ENCODE results near the gene SETBP1.

The SETBP1 gene

DNA sequence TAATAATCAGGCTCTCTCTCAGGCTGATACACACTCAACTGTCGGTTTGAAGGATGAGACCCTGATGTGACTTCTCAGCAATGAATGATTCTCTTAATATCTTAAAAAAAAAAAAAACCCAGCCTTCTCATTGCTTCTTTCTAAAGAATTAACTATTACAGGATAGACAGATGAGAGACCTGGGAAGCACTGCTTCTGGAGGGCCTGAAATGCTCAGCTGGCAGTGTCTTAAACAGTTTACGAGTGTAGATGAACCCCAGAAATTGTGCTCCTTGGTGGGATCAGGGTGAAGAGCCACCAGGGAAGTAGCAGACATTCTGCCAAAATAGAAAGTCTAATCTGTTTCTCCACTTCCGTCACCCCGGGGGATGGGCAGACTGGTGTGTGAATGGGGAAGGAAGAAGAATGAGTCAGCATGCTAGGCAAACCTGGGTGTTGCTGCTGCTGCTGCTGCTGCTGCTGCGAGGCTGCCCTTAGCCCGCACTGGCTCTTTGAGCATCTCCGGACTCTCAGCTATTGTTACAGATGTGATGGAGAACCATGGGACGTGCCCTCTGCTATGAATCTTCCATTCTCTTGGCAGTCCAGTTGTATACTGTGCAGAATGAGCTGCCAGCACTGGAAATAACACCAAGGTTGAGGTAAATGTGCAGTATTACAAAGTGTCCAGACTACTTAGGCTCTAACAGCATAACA, 158.4 kb downstream of the SETBP1 start:
- DNase-seq (ENCODE audit: low read depth in 1 of 2, low spot score in 1 of 2) = peak; percentile 21 to 64

DNA sequence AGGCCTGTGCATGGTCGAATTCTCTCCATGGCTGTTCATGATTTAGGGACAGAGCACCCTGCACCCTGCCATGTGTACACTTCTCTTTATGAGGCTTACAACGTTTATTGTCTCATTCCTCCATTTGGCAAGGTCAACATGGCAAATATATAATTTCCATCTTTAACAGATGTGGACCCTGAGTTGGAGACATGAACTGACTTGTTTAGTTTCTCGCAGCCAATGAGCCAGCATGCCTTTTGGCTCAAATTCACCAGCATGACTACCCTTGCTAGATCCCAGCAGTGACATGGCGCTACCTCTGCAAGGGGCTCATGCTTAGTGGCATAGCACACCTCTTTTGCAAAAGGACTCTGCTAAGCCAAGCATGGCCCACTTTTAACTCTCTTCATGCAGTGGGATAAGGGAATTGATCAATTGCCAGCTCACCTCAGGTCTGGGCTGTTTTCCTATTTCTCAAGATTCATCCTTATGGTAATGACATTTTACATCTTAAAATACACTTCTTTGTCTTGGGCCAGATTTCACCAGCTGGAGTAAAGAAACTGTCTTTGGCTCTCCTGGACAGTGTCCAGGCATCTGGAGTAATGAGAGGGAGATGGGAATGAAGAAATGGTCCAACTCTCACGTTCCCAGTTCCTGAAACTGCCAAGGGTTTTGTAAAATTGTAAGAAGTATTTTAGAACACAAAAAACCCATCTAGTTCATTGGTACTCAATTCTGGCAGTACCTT, 159.5 kb downstream of the SETBP1 start:
- no peak for DNase-seq (ENCODE audit: low read depth in 1 of 2, low spot score in 1 of 2)

DNA sequence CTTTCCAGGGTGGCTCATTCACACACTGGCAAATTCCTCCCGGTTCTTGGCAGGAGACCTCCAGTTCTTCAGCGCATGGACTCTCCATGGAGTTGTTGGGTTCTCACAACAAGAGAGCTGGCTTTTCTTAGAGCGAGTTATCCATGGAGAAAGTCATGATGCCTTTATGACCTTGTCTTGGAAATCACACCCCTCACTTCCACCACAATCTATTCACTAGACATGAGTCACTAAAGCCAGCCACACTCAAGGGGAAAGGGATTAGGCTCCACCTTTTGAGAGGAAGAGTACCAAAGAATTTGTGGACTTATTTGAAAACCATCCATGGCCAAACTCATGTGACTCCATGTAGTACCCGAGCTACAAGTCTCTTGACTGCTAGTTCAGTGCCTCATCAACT, 160.5 kb downstream of the SETBP1 start:
- DNase-seq (ENCODE audit: low read depth in 1 of 2, low spot score in 1 of 2) = no peak

DNA sequence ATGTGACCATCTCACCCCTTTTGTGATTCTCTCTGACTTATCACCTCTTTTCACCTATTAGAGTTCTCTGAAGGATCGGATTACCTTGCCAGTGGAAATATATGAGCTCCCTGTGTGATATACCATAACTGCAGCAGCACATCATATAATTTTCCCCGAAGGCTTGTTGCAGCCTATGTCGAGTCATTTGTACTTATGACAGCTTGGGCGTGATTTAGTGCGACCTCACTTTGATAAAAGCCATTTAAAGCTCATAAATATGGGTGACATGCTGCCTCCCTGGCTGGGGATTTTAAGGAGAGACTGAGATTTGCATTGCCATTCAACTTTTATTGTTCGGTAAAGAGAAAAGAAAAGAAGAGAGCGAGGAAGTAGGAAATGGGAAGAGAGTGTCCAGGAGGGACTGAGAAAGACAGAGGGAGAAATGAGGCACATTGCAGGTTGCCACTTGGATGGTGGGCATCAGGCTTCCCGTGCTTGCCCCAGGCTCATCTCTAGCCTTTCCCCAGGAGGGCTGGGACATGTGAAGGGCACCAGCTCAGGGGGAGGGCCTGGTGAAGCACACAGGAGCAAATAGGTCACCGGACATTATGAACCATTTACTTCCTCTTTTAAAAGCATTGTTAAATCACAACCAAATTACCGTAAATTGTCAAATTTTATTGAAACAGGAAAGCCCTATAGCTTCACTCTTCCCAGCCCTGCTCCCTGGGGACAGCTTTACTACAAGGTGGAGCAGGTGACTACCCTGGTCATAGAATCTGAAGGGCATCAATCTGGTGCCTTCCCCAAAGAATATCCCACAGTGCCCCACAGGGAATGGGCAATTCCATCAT, 161.3 kb downstream of the SETBP1 start:
- DNase-seq (ENCODE audit: low read depth in 1 of 2, low spot score in 1 of 2) = no peak

DNA sequence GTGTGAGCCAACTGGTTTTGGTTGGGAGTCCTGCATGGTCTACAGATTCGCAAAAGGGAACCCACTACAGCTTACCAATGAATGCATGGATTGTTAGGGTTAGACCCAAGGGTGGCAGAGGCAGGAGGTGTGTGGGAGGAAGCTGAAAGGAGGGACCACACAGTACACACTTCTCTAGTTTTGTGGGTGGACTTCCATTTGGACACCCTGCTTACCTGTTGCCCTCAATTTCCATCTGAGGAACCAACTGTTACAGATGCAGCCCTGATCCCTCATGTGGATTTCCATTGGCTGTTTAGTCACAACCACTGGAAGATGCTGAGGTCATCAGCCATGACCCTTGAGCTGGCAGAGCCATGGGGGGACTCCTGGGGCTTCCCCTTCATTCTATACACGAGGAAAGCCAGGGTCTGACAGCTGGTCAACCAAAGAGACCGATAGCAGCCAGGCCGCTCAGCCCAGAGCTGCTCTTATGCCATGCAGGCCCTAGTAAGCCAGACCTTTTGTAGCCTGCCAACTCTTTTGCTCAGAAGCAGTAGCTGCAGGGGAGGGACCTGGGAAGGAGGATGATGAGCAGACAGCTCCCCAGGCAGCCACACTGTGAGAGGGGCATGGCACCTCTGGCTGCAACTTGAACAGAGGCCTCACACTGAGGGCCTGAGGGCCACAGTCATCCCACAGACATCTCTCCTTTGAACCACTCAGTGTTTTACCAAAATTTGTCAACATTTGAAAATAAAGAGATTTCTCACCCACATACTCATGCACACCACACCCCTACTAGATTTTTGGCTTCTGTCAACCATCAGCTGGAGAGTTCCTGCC, 162.1 kb downstream of the SETBP1 start:
- no peak for DNase-seq (ENCODE audit: low read depth in 1 of 2, low spot score in 1 of 2)

DNA sequence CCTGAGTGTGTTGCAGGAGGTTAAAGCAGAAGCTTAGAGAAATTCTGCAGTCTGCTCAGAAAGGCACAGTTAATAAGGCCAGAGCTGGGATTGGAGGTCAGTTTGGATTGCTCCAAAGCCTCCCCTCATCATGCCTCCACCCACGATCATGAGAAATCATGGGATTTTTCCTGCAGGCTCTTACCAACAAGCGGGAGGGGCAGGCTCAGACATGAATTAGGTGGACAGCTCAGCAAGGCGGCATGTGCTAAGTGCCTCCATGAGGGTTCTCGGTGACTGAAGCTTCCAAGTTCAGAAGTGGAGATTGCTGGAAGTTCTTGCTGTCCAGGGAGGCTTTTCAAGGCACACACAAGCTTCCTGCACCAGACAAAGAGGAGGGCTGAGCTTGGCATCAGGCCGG, 163.8 kb downstream of the SETBP1 start:
- no peak for DNase-seq (ENCODE audit: low read depth in 1 of 2, low spot score in 1 of 2)

DNA sequence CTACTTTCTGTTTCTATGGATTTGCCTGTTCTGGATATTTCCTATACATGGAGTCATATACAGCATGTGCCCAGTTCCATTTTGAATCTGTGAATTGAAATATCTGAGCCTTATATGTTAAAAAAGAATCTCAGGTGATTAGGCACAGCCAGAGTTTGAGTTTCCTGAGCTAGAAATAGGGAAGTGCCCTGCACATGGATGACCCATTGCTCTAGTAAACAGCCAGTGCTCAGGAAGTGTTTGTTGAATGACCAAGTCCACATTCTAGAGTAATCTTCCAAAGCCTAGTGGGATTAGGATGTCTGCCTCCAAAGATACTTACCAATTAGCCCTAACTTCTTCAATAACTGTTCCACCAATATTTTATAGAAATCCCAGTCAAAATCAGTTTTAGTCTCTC, 165.8 kb downstream of the SETBP1 start:
- no peak for DNase-seq (ENCODE audit: low read depth in 1 of 2, low spot score in 1 of 2)

DNA sequence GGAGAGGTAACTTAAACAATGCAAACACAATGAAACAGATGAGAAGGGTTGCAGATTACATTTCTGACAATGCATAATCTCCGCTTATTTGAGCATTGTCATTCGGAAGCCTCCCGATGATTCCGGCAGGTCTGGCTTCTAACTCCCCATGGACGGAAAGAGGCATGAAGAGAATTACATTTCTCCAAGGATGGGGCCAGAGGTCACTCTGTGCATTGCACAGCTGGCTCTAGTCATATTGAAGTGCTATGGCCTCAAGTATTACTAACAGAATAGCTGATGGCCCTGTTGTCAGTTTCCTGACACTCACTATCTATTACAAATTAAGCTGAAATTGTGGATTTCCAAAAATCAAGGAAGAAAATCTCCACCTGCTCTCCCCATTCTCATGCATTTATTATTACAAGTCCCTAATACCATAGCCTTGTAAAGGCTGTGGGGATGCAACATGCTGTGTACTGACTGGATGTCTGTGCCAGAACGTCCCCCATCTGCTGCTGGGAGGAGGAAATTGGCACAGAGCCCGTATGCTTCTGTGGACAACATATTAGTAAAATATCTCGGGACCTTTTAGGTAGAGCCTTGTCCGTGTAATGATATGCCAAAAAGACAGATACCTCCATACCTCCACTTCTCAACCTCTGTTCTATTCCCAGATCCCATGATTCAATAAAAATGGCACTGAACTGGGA, 168.1 kb downstream of the SETBP1 start:
- no peak for DNase-seq (ENCODE audit: low read depth in 1 of 2, low spot score in 1 of 2)

DNA sequence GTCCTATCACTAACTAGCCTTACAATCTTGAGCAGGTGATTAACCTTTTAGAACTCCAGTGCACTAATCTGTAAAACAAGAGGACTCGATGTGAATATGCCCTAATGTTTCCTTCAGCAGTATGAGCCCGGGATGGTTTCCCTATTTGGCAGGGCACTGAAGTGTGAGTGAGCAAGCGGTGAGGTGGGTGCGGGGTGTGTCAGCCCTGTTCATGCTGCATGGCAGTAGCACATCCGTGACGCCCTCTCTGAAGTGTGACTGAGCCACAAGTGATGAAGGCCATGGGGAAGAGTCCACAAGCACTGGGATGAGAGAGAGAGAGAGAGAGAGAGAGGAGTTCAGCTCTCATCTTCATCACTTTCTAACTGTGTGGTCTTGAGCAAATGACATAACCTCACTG, 168.7 kb downstream of the SETBP1 start:
- no peak for DNase-seq (ENCODE audit: low read depth in 1 of 2, low spot score in 1 of 2)

DNA sequence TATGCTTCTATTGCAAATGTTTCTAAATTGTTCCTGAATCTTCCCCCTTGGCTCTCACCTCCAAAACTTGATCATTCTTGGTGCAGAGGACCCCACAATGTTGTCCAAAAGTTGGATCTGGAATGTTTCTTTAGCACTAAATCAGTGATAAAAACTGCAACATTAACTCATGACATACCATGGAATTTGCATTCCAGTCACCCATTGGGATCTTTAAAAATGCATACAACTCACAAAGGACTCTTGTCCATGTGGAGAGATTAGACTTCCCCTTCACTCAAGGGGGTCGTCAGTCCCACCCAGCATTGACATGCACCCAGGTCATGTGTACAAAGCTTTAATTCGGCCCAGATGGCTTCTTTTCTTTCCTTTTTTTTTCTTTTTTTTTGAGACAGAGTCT, 169.3 kb downstream of the SETBP1 start:
- DNase-seq (ENCODE audit: low read depth in 1 of 2, low spot score in 1 of 2) = no peak

DNA sequence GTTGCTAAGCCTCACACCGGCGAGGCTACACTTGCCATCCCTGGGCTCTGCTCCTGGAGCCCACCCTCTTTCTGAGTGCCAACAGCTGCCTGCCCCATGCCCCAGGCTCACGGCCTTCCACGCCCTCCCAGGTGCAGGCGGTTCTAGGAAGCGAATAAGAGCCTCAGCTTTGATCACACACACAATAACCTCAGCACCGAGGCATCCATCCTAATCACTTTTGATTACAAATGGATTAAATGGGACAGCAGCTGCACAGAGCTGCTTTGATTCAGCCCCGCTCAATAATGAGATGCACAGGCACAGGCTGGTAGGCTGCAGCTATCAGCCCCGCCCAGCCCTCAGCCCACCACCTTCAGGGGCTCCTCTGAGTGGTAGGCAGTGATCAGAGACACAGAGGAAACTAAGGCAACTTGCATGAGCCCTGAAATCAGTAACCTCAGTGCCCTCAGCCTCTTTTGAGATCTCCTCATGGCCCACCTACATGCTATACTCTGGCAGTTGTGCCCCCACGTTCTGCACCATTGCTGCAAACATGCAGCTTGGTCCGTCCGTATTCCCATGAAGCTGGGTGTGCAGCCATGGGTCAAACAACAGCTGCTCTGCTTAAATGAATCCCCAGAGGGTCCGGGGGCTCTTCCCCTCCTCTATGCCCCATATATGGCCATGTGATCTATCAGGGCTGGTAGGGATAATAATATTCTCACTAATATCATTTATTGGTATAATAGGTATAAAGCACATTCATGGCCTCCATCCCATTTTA, 171.4 kb downstream of the SETBP1 start:
- no peak for DNase-seq (ENCODE audit: low read depth in 1 of 2, low spot score in 1 of 2)

DNA sequence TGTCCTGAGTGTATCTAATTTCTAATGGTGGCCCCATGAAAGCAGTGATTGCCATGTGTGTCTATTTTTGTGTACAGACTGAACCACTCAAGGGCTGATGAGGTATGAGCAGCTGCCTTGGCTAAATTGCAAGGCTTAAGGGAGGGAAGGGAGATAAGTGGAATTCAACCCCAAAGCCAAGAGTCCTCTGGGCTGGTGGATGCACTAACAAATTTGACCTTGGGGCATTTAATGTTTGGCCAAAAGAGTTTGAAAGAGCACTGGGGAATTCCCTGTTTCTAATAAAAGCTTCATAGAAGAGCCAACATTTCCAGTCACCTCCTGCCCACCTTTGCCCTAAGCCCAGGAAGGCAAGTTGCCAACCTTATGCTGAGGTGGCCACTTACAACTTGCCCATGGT, 172.1 kb downstream of the SETBP1 start:
- DNase-seq (ENCODE audit: low read depth in 1 of 2, low spot score in 1 of 2) = no peak

DNA sequence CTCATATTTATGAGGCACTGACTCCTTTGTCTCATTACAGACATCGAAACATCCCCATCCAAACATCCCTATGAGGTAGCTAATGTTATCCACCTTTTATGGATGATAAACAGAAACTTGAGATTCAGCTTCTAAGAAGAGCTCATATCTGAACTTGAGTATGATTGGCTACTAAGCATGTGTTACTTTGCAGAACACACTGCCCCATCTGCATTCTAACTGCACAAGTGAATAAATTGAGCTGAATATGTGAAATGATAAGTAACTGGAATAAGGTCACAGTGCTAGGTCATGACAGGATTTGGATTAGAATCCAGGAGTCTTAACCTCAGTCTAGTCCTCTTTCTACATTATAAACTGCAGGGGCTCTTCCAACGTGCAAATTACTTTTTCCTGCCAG, 172.7 kb downstream of the SETBP1 start:
- no peak for DNase-seq (ENCODE audit: low read depth in 1 of 2, low spot score in 1 of 2)

DNA sequence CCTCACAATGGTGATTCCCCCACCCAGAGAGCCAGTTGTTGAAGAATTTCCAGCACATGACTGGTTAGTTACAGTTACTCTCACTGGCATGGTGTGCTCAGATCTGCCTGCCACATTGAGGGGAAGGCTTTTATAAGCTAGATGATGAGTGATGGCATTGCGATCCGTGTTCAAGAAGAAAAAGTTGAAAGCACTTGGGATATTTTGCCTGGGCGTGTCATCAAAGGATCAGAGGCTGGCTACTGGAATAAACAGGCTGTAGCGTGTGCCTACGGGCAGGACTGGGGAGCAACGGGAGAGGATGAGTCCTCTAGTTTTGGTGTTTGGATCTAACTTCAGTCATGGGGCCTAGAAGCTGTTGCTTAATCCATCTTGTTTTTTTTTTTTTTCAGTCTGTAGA, 175.0 kb downstream of the SETBP1 start:
- DNase-seq (ENCODE audit: low read depth in 1 of 2, low spot score in 1 of 2) = no peak

DNA sequence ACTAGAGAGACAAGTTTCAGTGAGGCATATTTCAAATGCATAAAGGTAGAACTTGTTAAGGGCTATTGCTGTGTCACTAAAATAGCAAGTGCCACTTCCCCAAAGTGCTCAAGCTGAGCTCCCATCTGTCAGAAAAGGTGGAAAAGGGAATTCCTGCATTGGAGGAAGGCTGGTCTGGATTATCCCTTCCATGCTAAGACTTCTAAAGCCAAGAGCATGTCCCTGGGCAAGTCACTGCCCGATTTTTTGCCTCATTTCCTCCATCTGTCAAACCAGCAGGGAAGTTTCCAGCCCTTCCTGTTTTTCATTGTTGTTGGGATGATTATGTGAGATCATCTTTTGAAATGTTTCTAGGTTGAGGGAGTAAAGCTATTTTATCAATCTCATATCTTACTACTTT, 175.5 kb downstream of the SETBP1 start:
- no peak for DNase-seq (ENCODE audit: low read depth in 1 of 2, low spot score in 1 of 2)

DNA sequence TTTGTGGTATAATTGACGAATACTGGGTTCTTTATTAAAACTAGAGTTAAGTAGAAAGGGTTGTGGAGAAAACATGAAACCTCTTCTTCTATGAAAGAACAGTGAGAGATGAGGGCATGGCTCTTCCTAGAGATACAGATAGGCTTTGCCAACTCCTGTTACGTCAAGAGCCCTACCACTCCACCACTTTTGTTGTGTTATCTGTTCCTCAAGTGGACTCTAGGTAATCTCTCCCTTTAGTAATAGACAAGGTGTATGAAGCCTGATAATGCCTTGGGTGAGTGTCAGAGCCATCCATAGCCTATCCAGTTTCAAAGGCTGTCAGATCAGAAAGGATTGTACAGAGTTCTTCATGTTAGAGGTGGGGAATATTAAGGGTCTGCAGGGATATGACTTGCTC, 176.4 kb downstream of the SETBP1 start:
- no peak for DNase-seq (ENCODE audit: low read depth in 1 of 2, low spot score in 1 of 2)

DNA sequence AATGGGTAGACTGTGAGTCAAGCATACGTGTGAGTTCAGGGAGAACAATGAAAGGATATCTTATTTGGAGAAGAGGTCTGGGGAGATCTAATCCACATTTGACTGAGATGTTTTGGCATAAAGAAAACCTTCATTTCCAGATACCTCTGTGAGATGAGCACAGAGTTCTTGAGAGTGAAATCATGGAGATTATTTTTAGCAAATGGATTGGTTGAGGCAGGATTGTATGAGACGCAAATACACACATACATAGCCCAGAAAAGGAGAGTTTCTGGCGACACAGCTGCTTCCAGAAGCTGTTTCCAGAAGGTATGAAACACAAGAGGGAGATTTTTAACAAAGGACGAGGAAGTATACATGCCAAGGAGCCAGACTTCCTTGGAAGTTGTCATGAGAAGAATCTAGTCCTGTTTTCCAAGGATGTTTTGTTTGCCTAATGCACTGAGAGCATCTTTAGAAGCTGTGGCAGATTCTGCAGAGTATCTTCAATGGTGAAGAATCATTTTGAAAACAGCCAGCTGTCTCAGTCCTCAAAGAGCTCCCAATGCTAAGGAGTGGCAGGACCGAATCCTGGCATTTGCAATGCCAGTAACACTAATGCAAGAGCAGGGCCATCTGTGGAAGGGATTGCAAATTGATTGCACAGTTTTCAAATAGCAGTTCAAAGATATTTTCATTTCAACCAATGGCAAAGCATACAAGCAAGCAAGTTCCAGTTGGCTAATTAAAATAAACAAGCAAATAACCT, 177.2 kb downstream of the SETBP1 start:
- DNase-seq (ENCODE audit: low read depth in 1 of 2, low spot score in 1 of 2) = no peak

DNA sequence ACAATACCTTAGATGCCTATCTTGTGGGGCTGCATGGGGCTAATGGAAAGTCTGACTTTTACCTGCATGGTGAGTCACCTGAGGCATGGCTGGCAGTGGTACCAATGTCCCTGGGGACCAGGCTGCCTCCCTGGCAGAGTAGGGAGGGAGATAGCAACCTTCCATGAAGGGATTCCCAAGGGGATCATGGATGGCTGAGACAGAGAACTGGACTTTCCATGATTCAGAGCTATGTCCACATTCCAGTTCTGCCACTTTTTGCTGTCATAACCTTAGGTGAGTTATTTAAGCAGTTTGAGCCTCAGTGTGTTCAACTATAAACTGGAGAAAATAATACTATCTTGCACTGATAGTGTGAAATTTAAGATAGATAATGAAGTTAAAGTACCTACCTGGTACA, 178.6 kb downstream of the SETBP1 start:
- DNase-seq (ENCODE audit: low read depth in 1 of 2, low spot score in 1 of 2) = no peak

DNA sequence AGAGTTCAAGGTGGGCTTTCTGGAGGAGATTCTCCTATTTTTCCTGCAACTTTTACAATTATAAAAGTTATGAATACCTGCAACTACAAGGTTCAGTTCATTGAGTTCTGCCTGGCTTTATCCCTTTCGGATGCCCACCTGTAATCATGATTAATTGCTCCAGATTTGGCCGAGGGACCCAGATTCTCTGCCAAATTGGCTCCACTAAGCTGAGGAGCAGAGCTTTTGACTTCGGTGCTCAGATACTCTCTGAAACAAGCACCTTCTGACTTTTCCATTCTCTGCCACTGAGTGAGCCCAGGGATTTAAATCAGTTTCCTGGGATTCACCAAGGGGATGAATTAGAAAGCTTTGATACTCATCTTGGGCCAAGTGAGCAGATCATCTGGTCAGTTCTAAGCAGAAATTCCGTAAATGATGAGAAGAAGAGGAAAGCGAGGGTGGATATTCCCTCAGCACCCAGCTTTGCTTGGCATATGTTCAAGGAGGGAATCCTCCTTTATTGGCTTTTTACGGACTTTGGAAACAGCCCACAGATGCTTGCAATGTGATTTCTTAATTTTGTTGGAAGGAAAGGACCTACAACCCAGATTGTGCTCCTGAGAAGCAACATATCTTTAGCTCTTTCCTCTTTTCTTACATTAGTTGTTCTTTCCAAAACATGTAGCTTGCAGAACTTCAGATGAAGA, 179.2 kb downstream of the SETBP1 start:
- no peak for DNase-seq (ENCODE audit: low read depth in 1 of 2, low spot score in 1 of 2)

All from activated CD4-positive, alpha-beta T cell treated with anti-CD3 and anti-CD28 coated beads, Interleukin-2, amount 50 U/mL, for 24 hours (primary cell).